Limb (tissue), 2 donors: ENCODE data around the gene GRID1.
"Not testable (repeated sequence)": the region's sequence is repeated elsewhere in the genome, so short reads cannot be mapped to it uniquely, and the experiment has no call there.

Source experiments
- DNase-seq, 2 donors: peaks; one replicate each; pipeline ENCODE4 v3.0.0-alpha.2; 2016; ENCODE audit errors: extremely low spot score in 2 of 2

The GRID1 gene

DNA sequence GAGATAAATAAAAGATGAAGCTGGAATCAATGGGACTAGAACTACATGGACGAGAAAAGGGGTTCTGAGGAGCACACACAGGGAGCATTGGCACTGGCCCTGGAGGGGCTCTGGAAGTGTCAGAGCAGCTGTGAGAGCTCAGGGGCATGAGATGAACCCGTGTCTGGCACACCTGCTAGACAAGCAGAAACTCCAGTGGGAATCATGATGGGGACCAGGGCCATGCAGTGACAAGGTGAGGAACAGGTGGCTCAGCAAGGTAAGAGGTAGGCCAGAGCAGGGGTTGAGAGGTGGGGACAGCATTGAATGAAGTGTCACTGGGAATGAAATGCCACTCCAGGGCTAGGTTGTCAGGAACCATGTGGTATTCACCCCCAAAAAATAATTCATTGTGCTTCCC is 588.5 kb downstream of the GRID1 start:
- DNase-seq, result no peak

DNA sequence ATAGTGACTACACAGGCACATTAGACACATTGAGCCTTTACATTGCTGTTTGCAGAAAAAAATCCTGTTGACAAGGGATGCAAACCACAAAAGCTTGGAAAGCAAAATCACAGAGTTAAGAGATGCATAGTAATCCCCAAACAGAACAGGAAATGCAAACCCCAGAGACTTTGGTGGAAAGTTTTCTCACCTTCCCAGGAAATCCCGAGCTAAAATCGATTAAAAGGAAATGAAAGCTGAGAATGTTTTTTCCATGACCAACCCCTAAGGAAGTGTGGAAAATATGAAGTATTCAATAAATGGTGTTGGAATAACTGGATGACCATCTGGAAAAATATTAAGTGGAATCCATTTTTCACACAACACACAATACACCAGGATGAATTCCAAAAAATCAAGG is 598.7 kb downstream of the GRID1 start:
- DNase-seq, result peak in 1 of 2 donors; percentile 60

DNA sequence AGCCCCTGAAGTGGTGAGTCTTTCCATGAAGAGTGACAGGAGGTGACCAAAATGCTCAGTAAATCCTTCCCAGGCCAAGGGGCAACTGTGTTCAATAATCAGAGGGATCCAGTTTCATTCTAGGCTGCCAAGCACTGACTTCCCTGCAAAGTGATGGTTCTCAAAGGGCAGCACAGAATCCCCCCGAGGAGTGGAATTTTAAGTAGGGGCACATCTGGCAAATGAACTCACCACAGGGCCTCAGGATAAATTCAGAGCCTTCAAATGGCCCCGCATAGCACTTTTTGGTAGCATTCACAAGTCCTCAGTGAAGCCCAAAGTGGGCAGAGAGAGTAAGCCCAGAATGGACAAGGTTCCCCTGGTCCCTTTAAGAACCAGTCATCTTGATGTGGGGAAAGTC is 602.5 kb downstream of the GRID1 start:
- no peak for DNase-seq

DNA sequence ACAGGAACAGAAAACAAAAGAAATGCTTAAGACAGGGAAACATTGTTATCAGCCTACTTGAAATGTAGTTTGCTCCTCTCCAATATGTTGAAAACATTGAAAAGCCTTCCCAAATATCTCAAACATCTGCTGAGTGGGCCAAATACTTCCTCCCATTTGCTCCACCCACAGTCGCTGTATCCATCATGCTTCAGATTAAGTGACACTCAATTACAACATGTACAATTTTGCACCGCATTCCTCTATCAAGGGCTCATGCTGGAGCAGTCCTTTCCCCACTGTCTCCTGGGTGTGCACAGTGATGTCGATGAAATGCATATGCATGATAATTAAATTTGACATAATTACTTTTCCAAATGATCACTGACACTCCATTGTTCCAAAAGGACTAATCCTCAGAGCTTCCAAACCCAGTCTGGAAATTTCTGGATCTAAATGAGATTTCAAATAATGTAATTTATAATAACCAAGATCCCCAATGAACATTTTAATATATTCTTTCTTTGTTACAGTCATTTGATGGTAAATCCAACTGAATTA is 604.6 kb downstream of the GRID1 start:
- DNase-seq, result no peak

DNA sequence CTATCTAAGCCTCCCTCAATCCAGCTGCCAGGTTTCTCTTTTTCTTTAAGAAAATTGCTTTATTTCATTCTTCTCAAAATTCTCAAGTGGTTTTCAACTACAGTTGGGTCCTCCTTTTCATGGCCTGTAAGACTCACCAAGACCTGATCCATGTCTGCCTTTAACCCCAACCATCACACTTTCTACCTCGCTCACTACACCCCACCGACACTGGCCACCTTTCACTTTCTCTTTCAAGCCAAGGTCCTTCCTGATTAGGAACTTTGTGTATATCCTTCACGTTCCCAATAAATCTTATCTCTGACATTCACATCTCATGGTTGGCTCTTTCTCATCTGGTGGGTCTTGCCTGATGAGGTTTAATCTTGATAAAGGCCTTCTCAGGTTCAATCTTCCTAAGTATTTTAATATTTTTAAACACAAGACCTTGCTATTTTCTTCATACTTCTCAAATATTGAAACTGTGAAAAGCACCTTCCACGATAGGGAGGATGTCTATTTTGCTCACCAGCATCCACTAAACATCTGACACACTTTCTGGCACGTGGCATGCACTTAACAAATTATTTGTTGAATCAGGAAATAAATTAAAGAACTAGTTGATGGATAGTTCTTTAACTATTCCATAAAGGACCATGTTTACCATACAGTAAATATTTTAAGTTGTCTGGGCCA is 624.8 kb downstream of the GRID1 start:
- no peak for DNase-seq

DNA sequence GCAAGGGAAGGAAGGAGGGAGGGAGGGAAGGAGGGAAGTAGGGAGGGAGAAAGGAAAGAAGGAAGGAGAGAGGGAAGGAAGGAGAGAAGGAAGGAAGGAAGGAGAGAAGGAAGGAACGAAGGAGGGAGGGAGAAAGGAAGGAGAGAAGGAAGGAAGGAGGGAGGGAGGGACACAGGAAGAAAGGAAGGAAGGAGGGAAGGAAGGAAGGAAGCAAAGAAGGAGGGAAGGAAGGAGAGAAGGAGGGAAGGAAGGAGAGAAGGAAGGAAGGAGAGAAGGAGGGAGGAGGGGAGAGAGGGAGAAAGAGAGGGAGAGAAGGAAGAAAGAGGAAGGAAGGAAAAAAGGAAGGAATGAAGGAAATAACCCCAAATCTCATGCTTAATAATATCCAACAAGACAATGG is 630.6 kb downstream of the GRID1 start:
- DNase-seq, result no peak

DNA sequence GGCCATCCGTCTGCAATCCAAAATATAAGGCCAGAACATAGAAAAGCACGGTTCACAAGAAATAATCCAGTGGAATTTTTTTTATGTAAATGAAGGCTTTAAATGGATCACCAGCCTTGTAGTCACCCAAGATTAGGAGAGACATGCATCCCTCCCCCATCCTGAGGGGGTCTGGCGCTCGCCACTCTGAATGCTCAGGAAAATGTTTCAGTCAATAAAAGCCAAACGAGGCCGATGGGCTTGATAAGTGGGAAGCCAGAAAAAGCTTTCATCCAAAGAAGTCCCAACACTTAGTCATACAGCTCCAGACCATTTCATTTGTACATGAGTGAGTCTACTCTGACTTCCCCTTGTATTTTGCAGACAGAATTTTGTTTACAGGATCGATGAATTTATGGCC is 631.8 kb downstream of the GRID1 start:
- no peak for DNase-seq

DNA sequence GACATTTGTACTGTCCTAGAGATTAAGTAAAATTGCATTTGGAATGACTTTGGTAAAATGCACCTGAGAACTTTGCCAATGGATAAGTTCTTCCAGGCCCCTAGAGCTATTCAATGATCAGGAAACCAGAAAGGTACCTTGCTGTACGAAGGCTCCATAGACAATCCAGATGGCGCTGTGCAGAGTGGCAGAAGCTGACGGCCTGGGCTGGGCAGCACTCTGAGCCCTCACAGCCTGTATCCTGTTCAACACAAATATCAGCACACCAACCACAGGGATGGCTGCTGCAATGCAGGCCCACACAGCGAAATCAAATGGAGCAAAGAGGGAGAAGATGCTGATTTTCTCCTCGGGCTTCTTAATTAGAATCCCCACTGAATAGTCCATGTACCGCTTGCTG is 642.4 kb downstream of the GRID1 start:
- DNase-seq, result no peak

DNA sequence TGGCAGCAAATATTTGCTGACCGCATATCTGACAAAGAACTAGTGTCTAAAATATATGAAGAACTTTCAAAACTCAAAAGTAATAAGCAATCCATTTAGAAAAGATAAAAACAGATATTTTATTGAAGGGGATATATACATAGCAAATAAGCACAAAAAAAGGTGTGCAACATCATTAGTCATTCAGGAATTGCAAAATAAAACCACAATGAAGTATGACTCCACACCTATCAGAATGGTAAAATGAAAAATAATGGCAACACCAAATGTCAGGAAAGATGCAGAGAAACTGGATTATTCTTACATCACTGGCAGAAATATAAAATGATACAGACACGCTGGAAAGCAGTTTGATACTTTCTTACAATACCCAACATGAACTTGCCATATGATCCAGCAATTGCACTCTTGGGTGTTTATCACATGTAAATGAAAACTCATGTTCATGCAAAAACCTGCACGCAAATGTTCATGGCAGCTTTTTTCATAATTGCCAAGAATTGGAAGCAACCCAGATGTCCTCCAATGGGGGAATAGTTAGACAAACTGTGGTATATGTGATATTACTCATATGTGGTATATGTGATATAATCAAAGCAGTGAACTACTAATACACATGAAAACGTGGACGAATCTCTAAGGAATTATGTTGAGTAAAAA is 645.5 kb downstream of the GRID1 start:
- no peak for DNase-seq

DNA sequence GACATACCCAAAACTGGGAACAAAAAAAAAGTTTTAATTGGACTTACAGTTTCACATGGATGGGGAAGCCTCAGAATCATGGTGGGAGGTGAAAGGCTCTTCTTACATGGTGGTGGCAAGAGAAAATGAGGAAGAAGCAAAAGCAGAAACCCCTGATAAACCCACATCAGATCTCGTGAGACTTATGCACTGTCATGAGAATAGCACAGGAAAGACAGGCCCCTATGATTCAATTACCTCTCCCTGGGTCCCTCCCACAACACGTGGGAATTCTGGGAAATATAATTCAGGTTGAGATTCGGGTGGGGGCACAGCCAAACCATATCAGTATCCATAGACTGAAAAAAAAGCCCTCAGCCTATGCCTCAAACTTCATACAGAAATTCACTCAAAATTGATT is 647.2 kb downstream of the GRID1 start:
- no peak for DNase-seq

DNA sequence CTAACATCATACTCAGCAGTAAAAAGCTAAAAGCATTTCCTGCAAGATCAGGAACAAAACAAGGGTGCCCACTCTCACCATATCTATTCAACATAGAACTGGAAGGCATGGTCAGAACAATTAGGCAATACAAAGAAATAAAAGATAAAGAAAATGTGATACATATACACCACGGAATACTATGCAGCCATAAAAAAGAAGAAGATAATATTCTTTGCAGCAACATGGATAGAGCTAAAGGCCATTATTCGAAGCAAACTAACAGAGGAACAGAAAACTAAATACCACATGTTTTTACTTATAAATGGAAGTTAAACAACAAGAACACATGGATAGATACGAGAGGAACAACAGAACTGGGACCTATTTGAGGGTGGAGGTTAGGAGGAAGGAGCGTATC is 652.7 kb downstream of the GRID1 start:
- no peak for DNase-seq

DNA sequence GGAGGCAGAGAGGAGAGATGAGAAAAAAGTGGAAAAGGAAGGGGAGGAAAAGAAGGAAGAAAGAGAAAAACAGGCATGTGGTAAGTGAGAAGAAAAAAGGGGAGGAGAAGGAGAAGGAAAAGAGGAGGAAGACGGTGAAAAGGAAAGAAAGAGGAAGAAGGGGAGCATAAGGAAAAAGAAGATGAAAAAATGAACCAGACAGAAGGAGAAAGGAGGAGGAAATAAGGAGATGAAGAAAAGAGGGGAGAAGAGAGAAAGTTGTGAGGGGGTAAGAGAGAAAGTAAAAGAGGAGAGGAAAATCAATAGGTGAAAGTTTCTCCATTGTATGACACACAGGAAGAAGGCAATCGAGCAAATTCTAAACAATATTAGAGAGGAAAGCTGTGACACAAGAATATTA is 663.8 kb downstream of the GRID1 start:
- DNase-seq, result no peak

DNA sequence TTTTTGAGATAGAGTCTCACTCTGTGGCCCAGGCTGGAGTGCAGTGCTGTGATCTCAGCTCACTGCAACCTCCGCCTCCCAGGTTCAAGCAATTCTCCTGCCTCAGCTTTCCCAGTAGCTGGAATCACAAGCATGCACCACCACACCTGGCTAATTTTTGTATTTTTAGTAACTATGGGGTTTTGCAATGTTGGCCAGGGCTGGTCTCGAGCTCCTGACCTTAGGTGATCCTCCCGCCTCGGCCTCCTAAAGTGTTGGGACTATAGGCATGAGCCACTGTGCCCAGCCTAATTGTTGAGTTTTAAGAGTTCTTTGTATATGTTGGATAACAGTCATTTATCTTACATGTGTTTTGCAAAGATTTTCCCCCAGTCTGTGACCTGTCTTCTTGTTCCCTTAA is 667.5 kb downstream of the GRID1 start:
- not testable (repeated sequence) for DNase-seq

DNA sequence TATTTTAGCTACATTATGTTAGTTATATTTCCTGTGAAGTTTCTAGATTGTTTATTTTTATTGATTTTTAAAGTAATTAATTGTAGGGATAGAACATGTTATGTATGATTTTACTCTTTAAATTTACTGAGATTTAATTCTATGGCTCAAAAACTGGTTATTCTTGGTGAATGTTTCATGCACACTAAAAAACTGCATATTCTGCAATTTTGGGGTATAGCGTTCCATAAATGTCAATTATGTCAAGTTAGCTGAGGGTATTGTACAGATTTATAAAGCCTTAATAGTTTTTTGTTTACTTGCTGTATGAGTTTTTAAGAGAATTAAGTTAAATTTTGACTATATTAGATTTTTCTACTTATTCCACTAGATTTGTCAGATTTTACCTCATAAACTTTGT is 669.7 kb downstream of the GRID1 start:
- DNase-seq, result no peak

DNA sequence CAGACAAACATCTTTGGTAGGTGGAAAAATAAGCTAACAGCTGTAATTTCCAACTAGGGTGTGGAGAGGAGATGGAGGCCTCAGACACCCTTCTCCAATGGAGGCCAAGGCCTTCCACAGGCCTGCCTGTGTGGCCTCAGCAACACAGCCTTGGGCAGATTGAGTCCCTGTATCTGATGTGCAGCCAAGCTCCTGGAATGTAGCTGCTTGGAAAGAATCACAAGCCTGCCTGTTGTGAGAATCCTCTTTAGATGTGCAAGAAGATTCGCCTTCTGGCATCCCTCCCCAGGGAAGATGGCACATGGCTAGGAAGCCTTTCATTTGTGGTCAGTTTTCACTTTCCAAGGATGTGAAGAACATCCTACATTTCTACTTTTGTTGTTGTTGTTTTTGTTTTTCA is 684.0 kb downstream of the GRID1 start:
- DNase-seq, result no peak

DNA sequence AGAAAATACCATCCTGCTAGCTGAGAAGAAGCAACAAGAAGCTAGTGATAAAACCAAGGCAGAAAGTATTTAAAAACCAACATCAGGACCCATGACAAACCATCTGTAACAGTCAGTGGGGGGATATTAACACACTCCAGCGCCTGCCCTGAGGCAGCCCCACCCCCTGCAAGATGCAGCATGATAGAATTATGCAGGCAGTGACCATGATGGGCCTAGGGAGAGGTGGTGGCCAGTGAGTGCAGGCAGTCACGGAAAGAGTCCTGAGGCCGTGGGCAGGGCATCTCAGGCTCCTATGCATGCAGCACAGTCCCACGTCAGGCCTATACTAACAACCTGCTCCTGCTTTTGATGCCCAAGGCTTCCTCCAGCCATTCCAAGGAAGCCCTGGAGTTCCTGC is 686.9 kb downstream of the GRID1 start:
- no peak for DNase-seq

DNA sequence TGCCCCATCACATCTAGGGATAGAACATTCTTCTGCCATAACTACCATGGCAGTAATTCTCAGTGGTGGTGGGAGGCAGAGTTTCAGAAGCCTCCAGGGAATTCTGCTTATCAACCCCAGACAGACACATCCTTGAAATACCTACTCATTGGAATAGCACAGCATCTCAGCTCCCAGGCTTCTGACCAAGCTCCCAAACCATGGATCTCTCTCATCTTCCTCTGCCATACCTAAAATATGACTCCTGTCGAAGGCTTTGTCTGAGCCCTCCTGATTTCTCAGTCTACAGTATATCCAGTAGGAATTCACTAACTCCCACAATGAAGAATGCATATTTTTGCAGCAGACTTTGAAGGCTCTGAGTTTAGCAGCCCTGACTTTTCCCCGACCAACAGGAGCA is 687.5 kb downstream of the GRID1 start:
- DNase-seq, result no peak

DNA sequence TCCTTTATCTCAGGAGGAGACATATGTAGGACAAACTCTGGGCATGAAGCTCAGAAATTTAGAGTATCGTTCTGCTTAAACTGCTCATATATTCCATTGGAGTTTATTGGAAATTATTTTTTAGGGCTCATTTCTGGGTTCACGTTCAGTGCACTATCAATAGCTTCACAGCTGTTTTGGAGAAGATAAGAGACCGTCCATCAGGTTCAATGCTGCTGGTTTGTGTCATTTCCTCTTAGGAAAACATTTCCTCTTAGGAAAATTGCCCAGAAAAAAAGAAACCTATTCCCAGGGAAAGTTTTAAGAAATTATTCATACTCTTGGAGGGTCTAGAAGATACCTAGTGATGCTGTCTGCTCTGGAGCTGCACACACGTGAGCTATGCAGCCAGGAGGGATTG is 691.7 kb downstream of the GRID1 start:
- DNase-seq, result no peak

DNA sequence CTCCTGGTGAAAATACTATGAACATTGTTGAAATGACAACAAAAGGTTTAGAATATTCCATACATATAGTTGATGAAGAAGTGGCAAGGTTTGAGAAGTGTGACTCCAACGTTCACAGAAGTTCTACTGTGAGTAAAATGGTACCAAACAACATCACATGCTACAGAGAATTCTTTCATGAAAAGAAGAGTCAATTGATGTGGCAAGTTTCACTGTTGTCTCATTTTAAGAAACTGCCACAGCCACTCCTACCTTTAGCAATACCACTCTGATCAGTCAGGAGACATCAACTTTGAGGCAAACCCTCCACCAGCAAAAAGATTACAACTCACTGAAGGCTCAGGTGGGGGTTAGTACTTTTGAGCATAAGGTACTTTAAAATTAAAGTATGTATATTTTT is 693.3 kb downstream of the GRID1 start:
- no peak for DNase-seq

DNA sequence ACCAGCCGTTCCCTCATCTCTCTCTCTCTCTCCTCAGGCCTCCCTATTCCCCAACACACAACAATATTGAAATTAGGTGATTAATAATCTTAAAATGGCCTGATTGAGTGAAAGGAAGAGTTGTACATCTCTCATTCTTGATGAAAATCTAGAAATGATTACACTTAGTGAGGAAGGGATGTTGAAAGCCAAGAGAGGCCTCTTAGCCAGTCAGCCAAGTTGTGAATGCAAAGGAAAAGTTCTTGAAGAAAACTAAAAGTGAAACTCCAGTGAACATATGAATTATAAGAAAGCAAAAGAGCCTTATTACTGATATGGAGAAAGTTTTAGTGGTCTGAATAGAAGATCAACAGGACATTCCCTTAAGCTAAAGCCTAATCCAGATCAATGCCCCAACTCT is 695.1 kb downstream of the GRID1 start:
- DNase-seq, result no peak

DNA sequence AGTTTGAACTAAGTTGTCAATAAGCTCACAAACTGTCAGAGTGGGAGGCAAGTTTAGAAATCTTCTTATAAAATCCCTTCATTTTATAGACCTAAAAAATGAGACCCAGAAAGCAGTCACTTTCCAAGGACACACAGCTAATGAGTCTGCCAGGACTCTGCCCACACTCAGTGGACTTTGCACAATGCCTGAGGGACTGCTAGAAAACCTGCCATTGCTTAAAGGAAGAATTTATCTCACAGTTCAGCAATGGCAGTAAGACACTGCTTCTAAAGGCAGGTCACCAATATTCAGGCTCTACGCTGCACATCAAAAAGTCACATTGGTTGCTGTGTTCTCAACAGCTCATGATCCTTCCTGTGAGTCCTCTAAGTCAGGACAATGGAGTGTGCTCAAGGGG is 698.1 kb downstream of the GRID1 start:
- no peak for DNase-seq

DNA sequence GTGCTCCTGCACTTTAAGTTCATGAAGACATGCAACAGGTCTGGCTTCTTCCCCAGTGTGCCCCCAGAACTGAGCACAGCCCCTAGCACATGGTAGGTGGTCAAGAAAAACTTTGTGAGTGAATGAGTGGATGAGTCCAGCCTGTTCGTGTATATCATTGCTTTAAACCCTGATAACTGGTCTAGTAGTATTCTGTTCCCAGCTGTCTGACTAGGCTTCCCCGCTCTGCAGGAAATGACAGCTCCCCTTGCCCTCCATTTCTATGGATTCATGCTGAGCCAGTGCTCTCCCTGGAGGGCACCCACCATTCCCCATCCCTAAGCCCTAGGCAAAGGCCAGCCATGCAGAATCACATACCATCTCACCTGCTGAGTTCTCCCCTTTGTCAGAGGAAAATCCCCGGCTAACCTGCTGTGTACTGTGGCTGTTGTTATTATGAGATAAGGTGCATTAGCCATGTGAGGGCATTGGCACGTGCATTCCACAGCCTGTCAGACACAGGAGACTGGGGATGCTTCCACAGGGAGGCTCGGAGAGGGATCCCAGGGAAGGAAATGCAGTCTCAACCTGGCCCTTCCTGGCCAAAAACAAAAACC is 698.9 kb downstream of the GRID1 start:
- DNase-seq, result no peak

DNA sequence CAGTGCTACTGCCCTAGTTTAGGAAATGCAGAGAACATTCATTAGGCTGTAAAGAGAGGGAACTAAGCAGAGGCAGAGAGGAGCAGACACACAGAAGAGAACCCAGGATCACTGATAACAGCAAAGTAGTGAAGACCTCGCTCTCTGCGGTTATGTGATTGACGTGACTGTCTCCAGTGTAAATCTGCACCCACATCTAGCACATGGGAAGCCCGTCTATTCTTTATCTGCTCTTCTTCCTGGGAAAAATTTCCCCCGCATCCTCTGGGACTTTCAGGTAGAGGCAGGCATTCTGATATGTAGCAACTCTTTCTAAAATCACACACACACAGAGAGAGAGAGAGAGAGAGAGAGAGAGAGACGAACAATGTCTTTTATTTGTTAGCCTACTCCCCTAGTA is 699.6 kb downstream of the GRID1 start:
- no peak for DNase-seq
